ENCODE results near the gene CENPE.
"Not testable (repeated sequence)": the region's sequence is repeated elsewhere in the genome, so short reads cannot be mapped to it uniquely, and the experiment has no call there.

The CENPE gene

GRCh38 chr4:103198111-103198765 lies at the start of gene CENPE:
Gene CENPE (minus strand): TSS chr4:103198343. CDS start chr4:103198319, 24 bp downstream.
- peak within 1 kb of the TSS; percentile 99 for H3K4me3 ChIP-seq (ENCODE audit: low read depth, low read length)
- DNase-seq (ENCODE audit: low read depth), result peak; percentile 60
- TF ChIP-seq CTCF (IDR thresholded peaks at IDR 0.05; ENCODE audit: low read depth, low read length, missing control alignments), result no peak

- H3K4me3 ChIP-seq (ENCODE audit: low read depth, low read length), result no peak overlapping the region
- no peak for DNase-seq (ENCODE audit: low read depth)
- no peak for TF ChIP-seq CTCF (IDR thresholded peaks at IDR 0.05; ENCODE audit: low read depth, low read length, missing control alignments)
Observed at GRCh38 chr4:103244251-103244650, 46.1 kb upstream of the CENPE start.

- not testable (repeated sequence) for H3K4me3 ChIP-seq (ENCODE audit: low read depth, low read length); DNase-seq (ENCODE audit: low read depth)
Observed at GRCh38 chr4:103230938-103231337, 32.8 kb upstream of the CENPE start.

- DNase-seq (ENCODE audit: low read depth); H3K4me3 ChIP-seq (ENCODE audit: low read depth, low read length): not testable (repeated sequence)
Observed at GRCh38 chr4:103223556-103223955, 25.4 kb upstream of the CENPE start.

GRCh38 chr4:103207673-103208072 lies 9.5 kb upstream of the CENPE start:
- no peak for TF ChIP-seq CTCF (IDR thresholded peaks at IDR 0.05; ENCODE audit: low read depth, low read length, missing control alignments)
- DNase-seq (ENCODE audit: low read depth), result no peak
- H3K4me3 ChIP-seq (ENCODE audit: low read depth, low read length), result no peak overlapping the region

- no peak for DNase-seq (ENCODE audit: low read depth)
- no peak for TF ChIP-seq CTCF (IDR thresholded peaks at IDR 0.05; ENCODE audit: low read depth, low read length, missing control alignments)
- H3K4me3 ChIP-seq (ENCODE audit: low read depth, low read length), result no peak overlapping the region
Observed at GRCh38 chr4:103204111-103204510, 6.0 kb upstream of the CENPE start.

GRCh38 chr4:103201724-103202123 lies 3.6 kb upstream of the CENPE start:
- DNase-seq (ENCODE audit: low read depth), result no peak
- TF ChIP-seq CTCF (IDR thresholded peaks at IDR 0.05; ENCODE audit: low read depth, low read length, missing control alignments), result no peak
- no peak overlapping the region for H3K4me3 ChIP-seq (ENCODE audit: low read depth, low read length)

GRCh38 chr4:103201253-103201652 lies 3.1 kb upstream of the CENPE start:
- H3K4me3 ChIP-seq (ENCODE audit: low read depth, low read length), result no peak overlapping the region
- no peak for TF ChIP-seq CTCF (IDR thresholded peaks at IDR 0.05; ENCODE audit: low read depth, low read length, missing control alignments)
- no peak for DNase-seq (ENCODE audit: low read depth)

Data from GM12864 (cell line).